ENCODE results near the gene CCDC195.

- TF ChIP-seq CTCF (IDR thresholded peaks at IDR 0.05; ENCODE audit: low read length) (no peak), EZH2 (IDR thresholded peaks at IDR 0.05; ENCODE audit: borderline replicate concordance, low read length) (no peak)
Measured at GRCh38 chr2:224747765-224748164, 31.6 kb upstream of the CCDC195 start.

Measured in OCI-LY1 (cell line).